ENCODE measurements around the gene PKMYT1.
A peak's percentile ranks its signal among the peaks of the same experiment; 100 is the strongest.

PKMYT1 gene

GRCh38 chr16:2966808-2967191, 13.4 kb downstream of the PKMYT1 start:
- ChIA-PET CTCF (no interaction called here), POLR2A (interaction anchor here (0.6 to 1.6 kb wide), 2 partner anchors 14 to 58 kb away, joined by 3 to 12 read pairs; partner anchors contain the start of gene PKMYT1)
- TF ChIP-seq FOXA1 (IDR thresholded peaks at IDR 0.05) (no peak), TARDBP (IDR thresholded peaks at IDR 0.05) (no peak)
- no peak for DNase-seq (ENCODE audit: extremely low spot score)

GRCh38 chr16:2966043-2966807, 14.0 kb downstream of the PKMYT1 start:
- DNase-seq (ENCODE audit: extremely low spot score), result no peak
- POLR2A ChIA-PET, result interaction anchor here (0.6 to 3.0 kb wide), 2 partner anchors 15 to 59 kb away, joined by 3 to 30 read pairs; partner anchors contain the start of gene PKMYT1
- TF ChIP-seq FOXM1 (IDR thresholded peaks at IDR 0.05; ENCODE audit: borderline replicate concordance), result no peak
- no peak for TF ChIP-seq ZNF384 (IDR thresholded peaks at IDR 0.05)
- no peak for TF ChIP-seq CTBP1 (IDR thresholded peaks at IDR 0.05; ENCODE audit: borderline replicate concordance)
- no peak for TF ChIP-seq SP1 (IDR thresholded peaks at IDR 0.05)
- no peak for TF ChIP-seq L3MBTL2 (conservative IDR thresholded peaks at IDR 0.05)
- TF ChIP-seq PKNOX1 (IDR thresholded peaks at IDR 0.05), result no peak
- no peak for TF ChIP-seq ARNT (IDR thresholded peaks at IDR 0.05)
- no peak for TF ChIP-seq FOXA1 (IDR thresholded peaks at IDR 0.05)
- no peak for TF ChIP-seq BHLHE40 (IDR thresholded peaks at IDR 0.05; ENCODE audit: borderline replicate concordance)
- CTCF ChIA-PET, result no interaction called here

DNA sequence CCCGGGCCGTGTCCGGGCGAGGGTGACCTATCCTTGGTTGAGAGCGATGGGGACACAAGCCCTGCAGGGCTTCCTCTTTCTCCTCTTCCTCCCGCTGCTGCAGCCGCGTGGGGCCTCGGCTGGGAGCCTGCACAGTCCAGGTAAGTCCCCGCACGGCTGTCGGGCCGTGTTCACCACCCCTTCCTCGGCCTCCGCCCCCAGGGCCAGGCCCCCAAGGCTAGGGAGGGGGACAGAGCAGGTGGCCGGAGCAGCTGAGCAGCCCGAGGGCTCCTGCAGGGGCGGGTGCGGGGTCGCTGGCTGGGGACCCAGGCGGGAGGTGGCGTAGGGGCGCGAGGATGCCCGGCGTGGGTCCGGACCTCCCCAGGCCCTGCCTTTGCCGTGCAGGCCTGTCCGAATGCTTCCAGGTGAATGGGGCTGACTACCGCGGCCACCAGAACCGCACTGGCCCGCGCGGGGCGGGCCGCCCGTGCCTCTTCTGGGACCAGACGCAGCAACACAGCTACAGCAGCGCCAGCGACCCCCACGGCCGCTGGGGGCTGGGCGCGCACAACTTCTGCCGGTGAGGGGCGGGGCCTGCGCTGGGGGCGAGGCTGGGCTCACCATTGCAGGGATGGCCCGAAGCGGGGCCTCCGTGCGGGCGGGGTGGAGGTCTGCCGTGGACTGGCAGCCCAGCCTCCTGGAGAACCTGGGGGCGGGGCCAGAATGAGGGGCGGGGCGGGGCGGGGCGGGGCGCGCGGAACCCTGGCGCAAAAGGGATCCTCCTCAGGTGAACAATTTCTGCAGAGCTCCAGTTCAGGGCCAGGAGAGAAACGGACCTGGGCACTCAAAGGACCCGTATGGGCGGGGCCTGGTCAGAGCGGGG, 15.5 kb downstream of the PKMYT1 start:
- POLR2A ChIA-PET, result interaction anchor here (0.9 to 3.0 kb wide), 6 partner anchors 9 to 59 kb away, joined by 3 to 30 read pairs (median 4); partner anchors contain the start of genes HCFC1R1, PKMYT1 and THOC6
- DNase-seq (ENCODE audit: extremely low spot score), result peak; percentile 94
- TF ChIP-seq L3MBTL2 (conservative IDR thresholded peaks at IDR 0.05), result 0 out of 2 replicates have a peak, but pooled peaks have one; percentile 18
- TF ChIP-seq TARDBP (IDR thresholded peaks at IDR 0.05), result no peak
- CTCF ChIA-PET, result no interaction called here

DNA sequence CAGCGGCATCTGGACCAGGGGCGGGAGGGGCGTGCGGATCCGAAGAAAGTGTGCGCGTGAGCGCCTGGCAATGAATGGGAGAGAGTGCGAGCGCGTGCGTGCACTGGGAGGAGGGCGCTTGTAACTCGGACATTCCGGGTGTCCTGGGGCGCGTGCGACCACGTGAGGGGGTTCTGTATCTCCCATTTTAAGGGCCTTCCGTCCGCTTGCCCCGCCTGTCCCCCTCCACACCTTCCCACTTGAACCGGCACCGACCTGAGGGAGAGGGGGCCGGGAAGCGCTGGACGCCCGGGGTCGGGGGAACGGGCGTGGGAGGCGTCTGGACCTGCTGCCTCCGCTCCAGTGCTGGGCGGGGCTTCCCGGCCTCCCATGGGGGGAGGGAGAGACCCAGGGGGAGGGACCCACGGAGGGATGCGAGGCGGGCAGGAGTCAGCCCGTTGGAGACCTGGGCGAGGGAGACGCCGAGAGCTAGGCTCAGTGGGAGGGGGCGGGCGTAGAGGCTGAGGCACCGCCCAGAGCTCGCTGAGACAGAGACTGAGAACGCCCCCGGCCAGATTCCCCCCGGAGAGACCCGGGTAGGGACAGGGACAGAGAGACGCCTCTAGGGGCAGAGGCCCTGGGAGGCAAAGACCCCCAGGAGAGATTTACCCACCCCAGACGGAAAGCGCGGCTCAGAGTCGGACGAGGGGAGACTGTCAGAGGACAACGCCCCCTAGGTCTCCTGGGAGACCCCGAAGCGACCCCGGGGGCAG, 16.3 kb downstream of the PKMYT1 start, which contains the start of gene KREMEN2:
TSS of gene KREMEN2 (plus strand) at position 553 of the 752 bp plus-strand sequence. CDS start 246 bp downstream, outside the sequence.
- TF ChIP-seq TARDBP (IDR thresholded peaks at IDR 0.05) (no peak), FOXM1 (IDR thresholded peaks at IDR 0.05; ENCODE audit: borderline replicate concordance) (no peak), ZNF384 (IDR thresholded peaks at IDR 0.05) (no peak), HDGF (IDR thresholded peaks at IDR 0.05; ENCODE audit: borderline replicate concordance) (no peak), ELF4 (IDR thresholded peaks at IDR 0.05) (no peak), L3MBTL2 (conservative IDR thresholded peaks at IDR 0.05) (peak; percentile 64)
- ChIA-PET CTCF (no interaction called here), POLR2A (interaction anchor here (0.9 to 3.0 kb wide), 7 partner anchors 8 to 59 kb away, joined by 3 to 30 read pairs (median 4); partner anchors contain the start of genes HCFC1R1, PKMYT1 and THOC6)
- peak; percentile 79 for DNase-seq (ENCODE audit: extremely low spot score)

GRCh38 chr16:2963074-2963722, 17.0 kb downstream of the PKMYT1 start:
- no peak for DNase-seq (ENCODE audit: extremely low spot score)
- ChIA-PET CTCF (no interaction called here), POLR2A (interaction anchor here (1.7 to 3.0 kb wide), 2 partner anchors 9 to 18 kb away, joined by 6 to 30 read pairs; partner anchors contain the start of gene PKMYT1)
- TF ChIP-seq LEF1 (IDR thresholded peaks at IDR 0.05; ENCODE audit: borderline replicate concordance) (no peak), NFRKB (IDR thresholded peaks at IDR 0.05) (no peak)

GRCh38 chr16:2962334-2963073, 17.7 kb downstream of the PKMYT1 start:
- no peak for TF ChIP-seq HDGF (IDR thresholded peaks at IDR 0.05; ENCODE audit: borderline replicate concordance)
- no peak for TF ChIP-seq FOXM1 (IDR thresholded peaks at IDR 0.05; ENCODE audit: borderline replicate concordance)
- no peak for TF ChIP-seq FOXA1 (IDR thresholded peaks at IDR 0.05)
- TF ChIP-seq TARDBP (IDR thresholded peaks at IDR 0.05), result no peak
- TF ChIP-seq NFRKB (IDR thresholded peaks at IDR 0.05), result no peak
- TF ChIP-seq ZNF384 (IDR thresholded peaks at IDR 0.05), result no peak
- DNase-seq (ENCODE audit: extremely low spot score), result no peak
- ChIA-PET CTCF (interaction anchor here (1.0 kb wide), 1 partner anchor 17 kb away, joined by 3 read pairs; no protein-coding TSS in a partner anchor), POLR2A (interaction anchor here (1.6 to 1.7 kb wide), 2 partner anchors 10 to 18 kb away, joined by 3 to 6 read pairs; partner anchors contain the start of gene PKMYT1)

All from HEK293T (cell line).